Cardiac muscle cell (in vitro differentiated cells and primary cell): ENCODE data around the gene KREMEN2. TPM values are rescaled to one million over a fixed set of nuclear protein-coding genes. Genes with fewer than 3 reads are reported as not detected.
"Not testable (repeated sequence)": the region's sequence is repeated elsewhere in the genome, so short reads cannot be mapped to it uniquely, and the experiment has no call there.

Experiments
- DNase-seq, 2 donors: peaks; one replicate each; pipeline versions ENCODE4 v3.0.0 to v3.0.0-alpha.2; 2010 to 2017; ENCODE audit warnings: low read depth in 1 of 2, low spot score in 1 of 2
- H3K27ac ChIP-seq: fragments of 200-600 bp; sonication (generic); 2 replicates; pipeline ENCODE4 v1.5.1; 2016
- H3K27me3 ChIP-seq: fragments of 200-600 bp; sonication (generic); 2 replicates; pipeline ENCODE4 v1.6.0; 2016; ENCODE audit warnings: control low read depth
- H3K36me3 ChIP-seq: fragments of 200-600 bp; sonication (generic); 2 replicates; pipeline ENCODE4 v1.5.1; 2016; ENCODE audit warnings: control low read depth
- H3K4me1 ChIP-seq: fragments of 200-600 bp; sonication (generic); 2 replicates; pipeline ENCODE4 v1.8.1; 2017; ENCODE audit warnings: low read depth, mild to moderate bottlenecking, mixed run types
- H3K4me3 ChIP-seq: fragments of 200-600 bp; sonication (generic); 2 replicates; pipeline ENCODE4 v1.5.1; 2016; ENCODE audit warnings: mild to moderate bottlenecking
- H3K9me3 ChIP-seq: fragments of 200-600 bp; sonication (generic); 2 replicates; pipeline ENCODE4 v1.5.1; 2017; ENCODE audit warnings: low read depth, mild to moderate bottlenecking, control low read depth
- CTCF ChIP-seq: IDR thresholded peaks from 2 replicates; pipeline ENCODE4 v1.5.1; 2012; ENCODE audit warnings: low read depth, mild to moderate bottlenecking, low read length
- polyA plus RNA-seq: library from polyadenylated mRNA; unstranded; fragments of >200 nt; fragmentation: Nextera tagmentation; extraction: Ambion mirVana; gene quantifications from 2 replicates; pipeline ENCODE4 v1.2.1, GENCODE V29; 2016
- total RNA-seq: library from RNA; depleted of rRNA; stranded (reverse); fragments of >200 nt; gene quantifications from 2 replicates; pipeline ENCODE4 v1.2.3, GENCODE V29; 2016

Gene KREMEN2
- total and polyA plus RNA-seq, 2 experiments from 2014 or later = 2.5 to 3.9 TPM

- Histone ChIP-seq H3K4me1 (no peaks in the 10 kb centered on the region), H3K27me3 (no peaks in the 10 kb centered on the region), H3K27ac (no peak overlapping the region), H3K4me3 (no peak overlapping the region), H3K9me3 (no peaks in the 10 kb centered on the region), H3K36me3 (peaks cover 20% of the 10 kb centered on the region)
- TF ChIP-seq CTCF = no peak
- DNase-seq = no peak
Measured at GRCh38 chr16:2942045-2942444, 22.0 kb upstream of the KREMEN2 start.

GRCh38 chr16:2943716-2944115, 20.4 kb upstream of the KREMEN2 start:
- not testable (repeated sequence) for H3K4me3 ChIP-seq, DNase-seq, H3K4me1 ChIP-seq, H3K27me3 ChIP-seq, H3K9me3 ChIP-seq, H3K27ac ChIP-seq
- H3K36me3 ChIP-seq = peaks cover 17% of the 10 kb centered on the region

- no peaks in the 10 kb centered on the region for H3K4me1 ChIP-seq
- no peak for TF ChIP-seq CTCF
- no peak overlapping the region for H3K27ac ChIP-seq
- DNase-seq = no peak
- H3K36me3 ChIP-seq = no peaks in the 10 kb centered on the region
- no peak overlapping the region for H3K4me3 ChIP-seq
- H3K27me3 ChIP-seq = no peaks in the 10 kb centered on the region
- H3K9me3 ChIP-seq = no peaks in the 10 kb centered on the region
Measured at GRCh38 chr16:2946649-2947048, 17.4 kb upstream of the KREMEN2 start.

GRCh38 chr16:2948807-2949704, 15.0 kb upstream of the KREMEN2 start:
- H3K27ac ChIP-seq = no peak overlapping the region
- TF ChIP-seq CTCF = no peak
- no peaks in the 10 kb centered on the region for H3K36me3 ChIP-seq
- no peaks in the 10 kb centered on the region for H3K9me3 ChIP-seq
- no peaks in the 10 kb centered on the region for H3K4me1 ChIP-seq
- no peak overlapping the region for H3K4me3 ChIP-seq
- no peaks in the 10 kb centered on the region for H3K27me3 ChIP-seq
- no peak for DNase-seq

- no peak overlapping the region for H3K4me3 ChIP-seq
- no peak for DNase-seq
- no peaks in the 10 kb centered on the region for H3K27me3 ChIP-seq
- no peaks in the 10 kb centered on the region for H3K4me1 ChIP-seq
- no peak overlapping the region for H3K27ac ChIP-seq
- no peak for TF ChIP-seq CTCF
- H3K9me3 ChIP-seq = no peaks in the 10 kb centered on the region
- no peaks in the 10 kb centered on the region for H3K36me3 ChIP-seq
Measured at GRCh38 chr16:2949705-2950352, 14.2 kb upstream of the KREMEN2 start.

- Histone ChIP-seq H3K36me3 (no peaks in the 10 kb centered on the region), H3K4me3 (no peak overlapping the region), H3K27ac (no peak overlapping the region), H3K27me3 (no peaks in the 10 kb centered on the region), H3K9me3 (no peaks in the 10 kb centered on the region), H3K4me1 (no peaks in the 10 kb centered on the region)
- TF ChIP-seq CTCF = no peak
- no peak for DNase-seq
Measured at GRCh38 chr16:2950353-2950724, 13.7 kb upstream of the KREMEN2 start.
